ENCODE data around the gene DDA1. TPM values are rescaled to one million over a fixed set of nuclear protein-coding genes. Genes with fewer than 3 reads are reported as not detected.

Gene DDA1
- total and polyA plus RNA-seq, 10 of the 15 experiments (the other 5 are each of a cell fraction or from before 2014, with no cell fraction given) = 0.76 to 71.0 (median 39.4) TPM

DNA sequence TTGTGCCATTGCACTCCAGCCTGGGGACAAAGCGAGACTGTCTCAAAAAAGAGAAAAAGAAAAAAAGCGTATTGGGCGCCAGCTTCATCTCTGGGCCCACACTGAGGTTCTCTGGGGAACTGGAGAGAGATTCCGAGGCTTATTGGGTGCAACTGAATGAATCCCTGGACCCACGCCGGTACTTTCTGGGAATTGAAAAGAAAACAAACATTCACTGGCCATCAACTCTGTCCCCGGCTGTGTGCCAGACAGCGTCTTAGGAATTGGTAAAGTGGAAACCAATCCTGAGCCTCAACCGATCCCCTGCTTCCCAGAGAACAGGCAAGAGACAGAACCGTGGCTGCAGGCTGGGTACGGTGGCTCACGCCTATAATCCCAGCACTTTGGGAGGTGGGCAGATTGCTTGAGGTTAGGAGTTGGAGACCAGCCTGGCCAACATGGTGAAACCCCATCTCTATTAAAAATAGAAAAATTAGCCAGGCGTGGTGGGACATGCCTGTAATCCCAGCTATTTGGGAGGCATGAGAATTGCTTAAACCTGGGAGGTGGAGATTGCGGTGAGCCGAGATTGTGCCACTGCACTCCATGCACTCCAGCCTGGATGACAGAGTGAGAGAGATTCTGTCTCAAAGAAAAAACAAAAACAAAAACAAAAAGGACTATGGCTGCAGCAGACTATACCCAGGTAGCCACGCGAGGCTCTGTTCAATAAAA lies 16.7 kb downstream of the DDA1 start:
- H3K27ac ChIP-seq (ENCODE audit: control insufficient read depth, insufficient read depth) = no peak overlapping the region
- no peak overlapping the region for H3K9ac ChIP-seq (ENCODE audit: control insufficient read depth, insufficient read depth, low read length)
- FAIRE-seq (no peak), DNase-seq (ENCODE audit: low read depth, low spot score) (no peak), ATAC-seq (no peak)
- POLR2A ChIA-PET = no interaction called here
- 0 out of 4 replicates have a peak, but pooled peaks cover 0 to 2% of the 10 kb centered on the region in 2 experiments for H3K36me3 ChIP-seq (ENCODE audit: control insufficient read depth in 2 of 2, insufficient read depth in 2 of 2, low read length in 1 of 2)
- H3K4me3 ChIP-seq = no peak overlapping the region
- H4K20me1 ChIP-seq (ENCODE audit: control insufficient read depth, insufficient read depth) = no peaks in the 10 kb centered on the region
- H2AFZ ChIP-seq (ENCODE audit: control insufficient read depth, low read depth, low read length) = no peak overlapping the region
- intact Hi-C loops (cut with micrococcal nuclease; ENCODE audit: unreplicated experiment) = no loop called here
- H3K4me2 ChIP-seq (ENCODE audit: control insufficient read depth, insufficient read depth) = no peak overlapping the region
- H3K4me1 ChIP-seq (ENCODE audit: control insufficient read depth, insufficient read depth, low read length) = no peaks in the 10 kb centered on the region
- TF ChIP-seq, protein P1, sequence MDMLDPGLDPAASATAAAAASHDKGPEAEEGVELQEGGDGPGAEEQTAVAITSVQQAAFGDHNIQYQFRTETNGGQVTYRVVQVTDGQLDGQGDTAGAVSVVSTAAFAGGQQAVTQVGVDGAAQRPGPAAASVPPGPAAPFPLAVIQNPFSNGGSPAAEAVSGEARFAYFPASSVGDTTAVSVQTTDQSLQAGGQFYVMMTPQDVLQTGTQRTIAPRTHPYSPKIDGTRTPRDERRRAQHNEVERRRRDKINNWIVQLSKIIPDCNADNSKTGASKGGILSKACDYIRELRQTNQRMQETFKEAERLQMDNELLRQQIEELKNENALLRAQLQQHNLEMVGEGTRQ (IDR thresholded peaks at IDR 0.05; ENCODE audit: borderline replicate concordance, low read depth, low read length) = no peak
- TF ChIP-seq SPI1 (IDR thresholded peaks at IDR 0.05; ENCODE audit: borderline replicate concordance, insufficient read depth, low read depth, low read length) (no peak), NRF1 (conservative IDR thresholded peaks at IDR 0.05; ENCODE audit: low read depth, low read length) (no peak), IRF4 (IDR thresholded peaks at IDR 0.05; ENCODE audit: low read depth, low read length) (no peak)
- TF ChIP-seq, protein P2, sequence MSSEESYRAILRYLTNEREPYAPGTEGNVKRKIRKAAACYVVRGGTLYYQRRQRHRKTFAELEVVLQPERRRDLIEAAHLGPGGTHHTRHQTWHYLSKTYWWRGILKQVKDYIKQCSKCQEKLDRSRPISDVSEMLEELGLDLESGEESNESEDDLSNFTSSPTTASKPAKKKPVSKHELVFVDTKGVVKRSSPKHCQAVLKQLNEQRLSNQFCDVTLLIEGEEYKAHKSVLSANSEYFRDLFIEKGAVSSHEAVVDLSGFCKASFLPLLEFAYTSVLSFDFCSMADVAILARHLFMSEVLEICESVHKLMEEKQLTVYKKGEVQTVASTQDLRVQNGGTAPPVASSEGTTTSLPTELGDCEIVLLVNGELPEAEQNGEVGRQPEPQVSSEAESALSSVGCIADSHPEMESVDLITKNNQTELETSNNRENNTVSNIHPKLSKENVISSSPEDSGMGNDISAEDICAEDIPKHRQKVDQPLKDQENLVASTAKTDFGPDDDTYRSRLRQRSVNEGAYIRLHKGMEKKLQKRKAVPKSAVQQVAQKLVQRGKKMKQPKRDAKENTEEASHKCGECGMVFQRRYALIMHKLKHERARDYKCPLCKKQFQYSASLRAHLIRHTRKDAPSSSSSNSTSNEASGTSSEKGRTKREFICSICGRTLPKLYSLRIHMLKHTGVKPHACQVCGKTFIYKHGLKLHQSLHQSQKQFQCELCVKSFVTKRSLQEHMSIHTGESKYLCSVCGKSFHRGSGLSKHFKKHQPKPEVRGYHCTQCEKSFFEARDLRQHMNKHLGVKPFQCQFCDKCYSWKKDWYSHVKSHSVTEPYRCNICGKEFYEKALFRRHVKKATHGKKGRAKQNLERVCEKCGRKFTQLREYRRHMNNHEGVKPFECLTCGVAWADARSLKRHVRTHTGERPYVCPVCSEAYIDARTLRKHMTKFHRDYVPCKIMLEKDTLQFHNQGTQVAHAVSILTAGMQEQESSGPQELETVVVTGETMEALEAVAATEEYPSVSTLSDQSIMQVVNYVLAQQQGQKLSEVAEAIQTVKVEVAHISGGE (CRISPR knock-in tag; IDR thresholded peaks at IDR 0.05) = no peak
- WGBS (ENCODE audit: insufficient coverage, insufficient replicate concordance, low lambda C conversion rate, missing lambda C conversion rate) = 62% methylated on average over 17 of the region's 17 CpGs
- no peaks in the 10 kb centered on the region for H3K9me3 ChIP-seq (replicated peaks; ENCODE audit: control insufficient read depth, insufficient read depth, low read length)
- H3K27me3 ChIP-seq (replicated peaks in 1 of 2; ENCODE audit: control insufficient read depth in 2 of 2, insufficient read depth in 2 of 2, low read length in 1 of 2) = no peaks in the 10 kb centered on the region; a peak in 2 of 4 replicates
- SMC1A ChIA-PET (ENCODE audit: uncharacterized antibody, unreplicated experiment) = no interaction called here
- no TSS peak for BruUV-seq (replicated peaks)
- CTCF ChIA-PET = interaction anchor here (0.6 kb wide), 1 partner anchor 140 kb away, joined by 3 read pairs; no protein-coding TSS in a partner anchor
- in situ Hi-C loops (cut with MboI) = no loop called here
- RAD21 ChIA-PET (ENCODE audit: unreplicated experiment) = no interaction called here
- H3K79me2 ChIP-seq (ENCODE audit: control insufficient read depth, insufficient read depth, low read length) = no peaks in the 10 kb centered on the region

All from GM12878 (cell line).